NCI-H524 treated with DMSO at 0.1 percent for 48 hours (cell line): Measurements from ENCODE around the gene TGFB1.
"Not testable (repeated sequence)": the region's sequence is repeated elsewhere in the genome, so short reads cannot be mapped to it uniquely, and the experiment has no call there.

ENCODE experiments used
- DNase-seq: peaks from one replicate; lab custom pipeline; 2025; lab: John Stamatoyannopoulos, UW

The TGFB1 gene

DNA sequence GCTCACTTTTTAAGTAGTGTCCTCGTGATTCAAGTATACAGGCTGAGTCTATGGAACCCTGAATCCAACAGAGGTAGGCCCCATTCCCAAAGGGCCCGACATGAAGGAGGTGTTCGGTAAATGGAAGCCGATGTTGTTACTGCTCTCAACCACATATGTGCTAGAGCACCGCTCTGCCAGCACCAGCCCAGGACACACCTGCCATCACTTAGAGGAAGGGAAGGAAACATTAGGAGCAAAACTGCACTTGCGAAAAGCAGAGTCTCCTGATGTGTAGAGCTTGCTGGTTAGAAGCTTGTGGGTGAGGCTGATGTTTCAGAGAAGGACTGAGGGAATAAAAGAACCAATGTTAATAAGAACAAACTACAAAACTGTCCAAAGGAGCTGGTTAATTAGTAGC is 53.2 kb downstream of the TGFB1 start:
- DNase-seq, result no peak

DNA sequence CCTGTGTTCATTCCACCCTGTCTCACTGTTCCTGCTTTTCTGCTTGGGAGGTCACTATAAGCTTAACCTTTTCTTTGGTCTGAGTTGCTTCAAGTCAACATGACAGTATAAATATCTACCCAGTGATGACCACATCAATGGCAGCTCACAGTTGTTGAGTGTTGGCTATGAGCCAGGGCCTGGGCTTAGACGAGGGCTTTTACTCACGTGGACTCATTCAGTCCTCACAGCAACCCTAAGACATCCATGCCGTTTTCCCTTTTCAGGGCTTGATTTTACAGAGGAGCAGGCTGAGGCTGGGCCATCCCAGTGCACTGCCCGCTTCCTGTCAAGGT is 54.0 kb downstream of the TGFB1 start:
- no peak for DNase-seq

DNA sequence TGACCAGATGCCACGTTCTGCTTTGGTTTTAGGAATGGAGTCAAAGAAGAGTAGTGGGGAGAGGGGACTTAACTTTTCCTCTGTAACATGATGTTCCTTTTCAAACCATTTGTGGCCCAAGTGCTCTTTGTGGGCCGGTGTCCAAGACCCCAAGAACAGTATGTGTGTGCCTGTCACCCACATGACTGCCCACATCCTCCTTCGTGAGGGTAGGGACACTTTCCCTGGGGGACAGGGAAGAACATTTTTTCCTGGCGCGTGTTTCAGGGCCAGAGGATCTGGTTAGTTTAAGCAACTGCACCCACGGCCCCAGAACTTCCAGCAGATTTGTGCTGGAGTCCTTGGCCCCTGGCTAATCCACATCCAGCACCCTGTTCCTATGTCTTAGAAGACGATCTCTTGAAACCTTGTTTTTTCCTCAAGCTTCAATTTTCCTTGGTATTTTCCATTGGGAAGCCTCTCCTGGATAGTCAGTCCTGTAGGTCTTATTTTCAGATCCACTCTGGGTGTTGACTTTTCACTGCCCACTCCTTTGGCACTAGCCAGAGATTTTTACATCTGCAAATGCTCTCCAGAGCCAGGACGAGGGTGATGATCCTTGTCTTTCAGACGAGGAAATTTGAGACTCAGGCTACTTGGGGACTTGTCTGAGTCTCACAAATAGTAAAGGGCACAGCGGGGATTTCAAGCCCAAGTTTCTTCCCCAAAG is 54.5 kb downstream of the TGFB1 start:
- DNase-seq, result no peak

DNA sequence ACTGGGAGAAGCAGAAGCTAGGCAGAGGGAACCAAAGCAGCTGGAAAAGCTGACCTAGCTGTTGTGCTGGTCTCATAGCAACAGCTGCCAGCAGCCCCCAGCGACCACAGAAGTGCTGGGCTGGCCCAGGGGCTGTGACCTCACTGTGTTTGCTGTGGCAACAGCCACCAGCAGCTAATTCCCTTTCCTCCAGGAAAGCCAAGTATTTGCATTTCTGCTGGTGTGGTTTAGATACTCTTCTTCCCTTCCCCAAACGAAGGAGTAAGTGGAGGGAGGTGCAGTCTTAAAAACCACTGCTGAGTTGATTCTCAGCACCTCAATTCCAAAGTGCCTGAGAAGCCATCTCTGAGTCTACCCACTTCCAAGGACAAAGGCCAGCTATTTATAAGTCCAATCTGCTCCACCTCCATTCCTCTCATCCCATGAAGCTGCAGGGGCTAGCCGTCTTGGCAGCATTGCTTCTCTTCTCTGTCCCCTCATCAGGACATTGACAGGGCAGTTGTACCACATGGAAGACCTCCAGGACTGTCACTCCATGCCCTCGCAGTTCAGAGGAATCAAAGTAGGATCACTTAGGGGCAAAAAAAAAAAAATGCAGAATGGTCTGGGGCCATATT is 55.3 kb downstream of the TGFB1 start:
- no peak for DNase-seq

DNA sequence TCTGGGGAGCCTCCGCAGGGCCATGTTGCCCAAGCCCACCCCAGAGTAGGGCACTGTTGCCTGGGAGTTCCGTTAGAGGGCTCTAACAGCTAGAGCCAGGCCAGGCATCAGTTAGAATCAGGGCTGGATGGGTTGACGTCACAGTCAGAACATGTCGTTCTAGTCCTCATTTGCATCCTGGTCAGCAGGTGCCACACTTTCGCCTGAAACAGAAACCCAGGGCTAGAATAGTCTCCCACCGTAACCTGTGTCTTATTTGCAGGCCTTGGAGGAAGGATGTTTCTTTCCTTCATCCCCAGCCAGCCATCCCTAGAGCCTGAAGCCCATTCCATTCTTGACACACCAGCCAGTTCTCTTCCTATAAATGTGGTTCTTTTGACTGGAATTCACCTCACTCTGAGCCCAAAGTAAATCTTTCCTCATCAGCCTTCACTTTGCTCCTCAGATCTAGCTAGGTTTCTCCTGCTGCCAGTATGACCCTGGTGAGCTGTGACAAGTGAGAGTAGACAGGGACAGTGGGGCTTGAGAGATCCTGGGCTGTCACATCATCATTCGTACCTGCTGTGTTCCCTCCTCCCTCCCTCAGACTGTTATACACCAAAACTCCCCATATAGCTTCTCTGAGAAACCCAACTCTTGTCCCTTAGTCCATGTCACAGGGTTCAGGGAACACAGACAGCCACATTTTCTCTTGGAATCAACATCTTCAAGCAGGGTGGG is 55.9 kb downstream of the TGFB1 start:
- no peak for DNase-seq

DNA sequence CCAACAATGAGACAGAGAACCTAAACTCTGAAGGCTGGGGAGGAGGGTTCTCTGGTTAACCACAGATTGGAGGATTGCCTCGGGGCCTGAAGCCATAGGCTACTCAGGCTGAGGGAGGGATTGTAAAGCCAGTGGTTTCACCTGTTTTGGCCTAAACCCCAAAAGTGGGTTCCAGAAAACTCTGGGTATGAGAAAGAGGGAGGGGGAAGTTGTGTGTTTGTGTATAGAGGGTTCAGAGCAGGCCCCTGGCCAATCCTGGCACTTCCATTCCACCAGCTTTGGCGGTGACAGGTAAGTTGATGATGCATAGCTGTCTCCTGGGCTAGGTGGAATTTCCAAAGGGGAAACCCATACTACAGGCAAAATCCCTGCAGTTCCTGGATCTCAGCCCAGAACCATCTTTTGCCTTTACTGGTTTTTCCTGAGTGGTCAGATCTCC is 57.3 kb downstream of the TGFB1 start:
- DNase-seq, result no peak

DNA sequence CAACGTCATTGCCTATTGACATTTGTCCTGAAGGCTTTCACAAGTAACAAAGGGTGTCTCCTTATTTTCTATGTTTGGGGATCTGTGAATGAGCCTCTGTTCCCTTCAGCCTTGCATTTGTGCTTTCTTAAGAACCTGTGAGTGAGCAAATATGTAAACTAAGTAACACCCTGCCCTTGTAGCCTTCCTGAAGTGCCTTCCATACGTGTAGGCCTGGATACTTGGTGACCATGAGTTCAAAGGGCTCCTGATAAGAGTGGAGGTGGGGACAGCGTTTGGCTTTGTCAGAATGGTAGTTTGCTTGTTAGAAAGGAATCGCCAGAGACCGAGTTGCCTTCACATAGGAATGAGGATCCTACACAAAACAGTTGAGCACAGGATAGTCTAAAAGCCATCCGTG is 58.2 kb downstream of the TGFB1 start:
- DNase-seq, result no peak

DNA sequence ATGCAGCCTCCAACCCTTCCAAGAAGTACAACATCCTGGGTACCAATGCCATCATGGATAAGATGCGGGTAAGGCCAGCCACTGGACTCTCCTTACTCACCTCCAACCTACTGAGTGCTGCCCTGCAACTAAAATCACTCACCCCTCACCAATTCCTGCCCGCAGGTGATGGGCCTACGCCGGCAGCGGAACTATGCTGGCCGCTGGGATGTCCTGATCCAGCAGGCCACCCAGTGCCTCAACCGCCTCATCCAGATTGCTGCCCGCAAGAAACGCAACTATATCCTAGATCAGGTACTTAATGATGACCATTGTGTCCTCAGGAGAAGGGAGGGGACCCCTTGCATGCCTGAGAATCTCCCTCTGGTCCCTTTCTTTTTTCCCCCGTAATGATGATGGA is 59.3 kb downstream of the TGFB1 start:
- no peak for DNase-seq

DNA sequence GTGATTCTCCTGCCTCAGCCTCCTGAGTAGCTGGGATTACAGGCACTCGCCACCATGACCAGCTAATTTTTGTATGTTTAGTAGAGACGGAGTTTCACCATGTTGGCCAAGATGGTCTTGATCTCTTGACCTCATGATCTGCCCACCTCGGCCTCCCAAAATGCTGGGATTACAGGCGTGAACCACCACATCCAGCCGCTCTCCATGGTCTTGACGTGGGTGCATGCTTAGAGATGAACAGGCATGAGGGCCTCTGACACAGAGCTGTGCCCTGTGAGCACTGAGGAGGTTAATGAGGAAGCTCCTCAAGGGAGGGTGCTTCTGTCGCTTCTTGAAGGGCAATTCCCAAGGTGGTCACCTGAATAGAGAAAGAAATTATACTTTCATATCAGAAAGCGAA is 63.9 kb downstream of the TGFB1 start:
- not testable (repeated sequence) for DNase-seq

DNA sequence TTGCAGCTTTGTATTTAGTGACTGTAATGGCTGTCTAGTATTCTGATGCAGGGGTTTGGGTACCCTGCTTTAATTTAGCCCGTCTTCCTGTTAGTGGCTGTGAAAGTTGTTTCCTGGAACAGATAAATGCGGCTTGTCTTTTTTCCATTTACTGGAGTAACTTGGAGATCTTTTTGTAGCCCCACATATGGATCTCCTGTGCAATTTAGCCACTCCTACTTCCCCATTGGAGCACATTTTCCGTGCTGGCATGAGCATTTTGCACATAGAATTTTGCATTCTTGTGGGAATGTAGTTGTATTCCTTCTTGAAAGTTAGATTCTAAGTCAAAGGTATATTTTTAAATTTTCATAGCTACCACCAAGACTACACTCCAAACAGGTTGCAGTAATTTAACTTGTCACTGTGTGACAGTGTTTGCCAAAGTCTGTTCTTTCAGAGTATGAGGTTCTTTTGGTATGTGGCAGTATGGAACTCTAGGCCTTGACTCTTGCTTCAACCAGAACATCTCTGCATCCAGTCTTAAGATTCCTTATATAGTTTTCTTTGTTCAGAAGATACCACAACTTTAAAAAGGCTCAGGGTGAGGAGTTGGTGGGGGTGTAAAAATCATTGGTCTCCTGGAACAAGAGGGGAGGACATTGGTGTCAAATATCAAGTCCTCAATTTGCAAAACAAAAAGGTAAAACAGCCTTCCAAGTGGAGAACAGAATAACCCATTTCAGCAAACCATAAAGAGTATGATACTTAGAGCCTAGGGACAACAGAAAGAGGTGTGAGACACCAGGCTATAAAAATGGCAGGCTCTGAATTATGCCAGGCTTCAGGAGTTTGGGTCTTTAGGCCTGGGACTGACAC is 64.8 kb downstream of the TGFB1 start:
- DNase-seq, result no peak
